GM21447 (cell line): Measurements from ENCODE around the gene CCDC127.

ENCODE experiments used
- ATAC-seq: cut with Tn5 transposase; IDR thresholded peaks from one replicate; pipeline ENCODE4 v1.9.1; 2021; ENCODE audit not compliant: unreplicated experiment

CCDC127 gene

DNA sequence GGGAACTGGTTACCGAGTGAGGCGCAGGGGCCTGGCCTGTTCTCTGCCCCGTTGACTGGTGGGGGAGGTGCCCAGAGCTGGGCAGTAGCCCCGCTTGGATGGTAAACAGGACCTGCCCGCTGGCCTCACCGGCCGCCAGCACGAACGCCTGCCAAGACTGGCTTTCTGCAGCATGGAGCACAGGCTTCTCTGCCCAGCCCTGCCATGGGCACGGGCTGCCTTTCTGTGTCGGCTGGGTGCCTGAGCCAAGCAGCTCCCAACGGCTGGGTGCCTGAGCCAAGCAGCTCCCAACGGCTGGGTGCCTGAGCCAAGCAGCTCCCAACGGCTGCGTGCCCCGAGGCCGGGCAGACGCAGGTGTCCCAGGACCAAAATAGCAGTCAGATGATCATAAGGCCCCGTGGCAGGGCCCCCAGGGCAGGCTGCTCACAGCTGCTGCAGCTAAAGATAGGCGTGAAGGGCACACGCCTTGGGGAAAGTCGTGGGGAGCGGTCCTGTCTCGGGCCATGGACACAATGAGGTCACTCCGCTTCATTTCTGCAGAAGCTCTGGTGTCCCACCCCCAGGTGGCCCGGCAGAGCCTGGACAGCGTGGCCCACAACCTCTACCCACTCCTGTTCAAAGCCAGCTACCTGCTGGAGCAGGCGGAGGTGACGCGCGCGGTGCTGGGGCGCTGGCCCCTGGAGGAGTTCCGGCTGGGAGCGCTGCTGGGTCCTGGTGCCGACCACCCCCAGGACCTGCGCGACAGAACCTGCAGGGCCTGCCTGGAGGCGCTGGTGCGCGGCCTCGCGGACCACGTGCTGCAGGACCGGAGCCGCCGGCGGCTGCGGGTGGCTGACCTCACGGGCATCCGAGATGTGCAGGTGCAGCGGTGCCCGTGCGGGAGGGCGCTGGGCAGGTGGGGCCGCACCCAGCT is 26.7 kb downstream of the CCDC127 start, which contains the start of gene LRRC14B:
Gene LRRC14B (plus strand): TSS at position 460 of the 913 bp plus-strand sequence. CDS start 44 bp downstream, at position 504.
- ATAC-seq = peak; percentile 49

DNA sequence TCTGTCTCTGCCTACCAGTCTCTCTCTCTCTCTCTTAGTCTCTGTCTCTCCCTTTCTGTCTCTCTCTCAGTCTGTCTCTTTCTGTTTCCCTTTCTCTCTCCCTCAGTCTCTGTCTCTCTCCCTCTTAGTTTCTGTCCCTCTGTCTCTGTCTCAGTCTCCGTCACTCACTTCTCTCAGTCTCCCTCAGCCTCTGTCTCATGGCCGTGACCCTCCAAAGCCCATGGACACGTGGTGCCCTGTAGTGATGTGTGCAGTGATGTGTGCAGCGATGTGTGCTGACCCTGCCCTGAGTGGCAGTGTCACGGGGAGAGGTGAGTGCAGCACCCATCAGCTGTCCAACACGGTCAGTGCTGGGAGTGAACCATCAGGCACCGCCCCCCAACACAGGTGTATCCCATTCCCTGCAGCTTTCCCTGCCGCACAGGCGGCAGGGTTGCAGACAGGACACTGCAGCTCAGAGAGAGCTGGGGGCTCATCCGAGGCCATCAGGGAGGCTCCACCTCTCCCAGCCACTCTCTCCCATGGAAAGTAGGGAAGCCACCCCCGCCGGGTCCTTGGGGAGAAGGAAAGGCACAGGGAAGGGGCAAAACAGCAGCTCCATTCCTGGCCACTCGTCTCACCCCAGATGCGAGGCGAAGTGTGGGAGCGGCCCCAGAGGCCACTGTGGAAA is 27.5 kb downstream of the CCDC127 start:
- ATAC-seq = peak; percentile 54

- ATAC-seq = no peak
These were observed 28.0 kb downstream of the CCDC127 start for GRCh38 chr5:189976-190365.

- no peak for ATAC-seq
These were observed 28.5 kb downstream of the CCDC127 start for GRCh38 chr5:189486-189885.

DNA sequence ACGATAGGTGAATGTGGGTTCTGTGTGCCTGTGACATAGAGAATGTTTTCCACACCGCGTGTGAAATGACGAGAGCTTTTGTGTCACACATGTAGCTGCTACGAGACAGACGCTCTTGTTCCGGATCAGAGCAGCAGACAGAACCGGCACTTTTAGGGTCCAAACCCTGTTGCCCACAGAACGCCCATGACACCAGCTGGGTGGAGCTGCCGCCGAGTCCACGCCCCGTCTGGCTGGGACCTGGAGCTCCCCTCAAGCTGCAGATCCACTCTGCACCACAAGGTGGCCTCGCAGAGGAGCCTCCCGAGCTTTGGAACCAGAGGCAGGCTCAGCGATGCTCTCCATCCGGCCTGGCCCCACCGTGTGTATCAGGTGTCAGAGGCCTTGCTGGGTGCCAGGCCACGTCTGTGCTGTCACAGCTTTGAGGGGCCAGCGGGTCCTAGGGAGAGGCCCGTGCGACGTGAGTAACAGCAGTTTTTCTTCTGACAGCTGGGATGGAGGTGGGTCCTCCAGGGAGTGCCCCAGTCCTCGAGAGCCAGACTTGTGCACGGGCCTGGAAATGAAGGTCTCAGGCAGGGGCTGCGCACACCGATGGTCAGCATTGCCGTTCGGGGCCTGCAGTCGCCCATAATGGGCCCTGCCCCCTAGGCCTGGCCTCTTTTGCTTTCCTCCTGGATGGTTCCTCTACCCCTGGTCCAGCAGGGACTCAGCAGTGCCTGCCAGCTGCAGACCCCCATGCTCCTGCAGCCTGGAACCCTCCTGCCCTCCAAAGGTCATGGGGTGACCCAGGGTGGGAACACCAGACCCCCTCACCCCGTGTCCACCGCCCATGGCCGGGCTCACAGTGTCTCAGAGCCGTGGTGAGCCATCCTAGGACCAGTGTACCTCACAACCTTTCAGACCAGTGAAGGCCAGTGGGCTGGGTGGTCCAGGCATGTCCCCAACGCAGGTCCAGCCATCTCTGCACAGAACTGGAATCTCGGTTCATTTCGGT is 29.2 kb downstream of the CCDC127 start:
- peak; percentile 59 for ATAC-seq

DNA sequence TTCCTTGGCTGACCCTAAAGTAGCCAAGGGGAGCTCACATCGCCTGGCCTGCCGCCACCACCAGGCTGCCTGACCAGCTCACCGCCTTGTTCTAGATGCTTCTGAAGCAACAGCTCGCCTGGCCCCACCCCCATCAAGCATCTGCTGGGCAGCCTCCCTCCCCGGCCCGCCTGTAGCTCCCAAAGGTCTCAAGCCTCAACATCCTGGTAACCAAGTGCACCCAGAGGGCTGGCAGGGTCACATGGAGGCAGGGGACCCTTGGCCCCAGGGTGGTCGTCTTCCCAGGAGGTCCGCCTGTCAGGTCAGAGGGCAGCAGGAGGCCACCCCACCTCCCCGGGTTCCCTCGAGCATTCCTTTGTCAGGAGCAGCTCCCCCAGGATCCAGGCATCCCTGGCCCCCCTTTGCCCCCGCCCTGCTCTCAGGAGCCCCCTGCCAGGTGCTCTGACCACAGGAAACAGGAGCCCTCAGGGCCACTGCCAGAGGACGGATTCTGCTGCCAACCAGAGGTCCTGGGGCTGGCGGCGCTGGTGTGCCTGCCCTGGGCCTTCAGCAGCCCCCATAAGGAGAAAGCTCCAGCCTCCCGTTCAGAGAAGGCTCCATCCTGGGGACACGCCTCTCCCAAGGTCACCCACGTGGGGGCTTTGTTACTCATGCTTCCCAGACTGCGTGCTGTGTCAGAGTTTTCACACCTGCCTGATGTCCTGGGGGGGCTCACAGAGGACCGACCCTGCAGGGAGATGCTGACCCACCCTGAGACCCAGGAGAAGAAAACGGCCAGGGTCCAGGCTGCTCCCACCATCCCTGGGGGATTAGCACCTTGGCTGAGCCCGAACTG is 30.1 kb downstream of the CCDC127 start:
- no peak for ATAC-seq

DNA sequence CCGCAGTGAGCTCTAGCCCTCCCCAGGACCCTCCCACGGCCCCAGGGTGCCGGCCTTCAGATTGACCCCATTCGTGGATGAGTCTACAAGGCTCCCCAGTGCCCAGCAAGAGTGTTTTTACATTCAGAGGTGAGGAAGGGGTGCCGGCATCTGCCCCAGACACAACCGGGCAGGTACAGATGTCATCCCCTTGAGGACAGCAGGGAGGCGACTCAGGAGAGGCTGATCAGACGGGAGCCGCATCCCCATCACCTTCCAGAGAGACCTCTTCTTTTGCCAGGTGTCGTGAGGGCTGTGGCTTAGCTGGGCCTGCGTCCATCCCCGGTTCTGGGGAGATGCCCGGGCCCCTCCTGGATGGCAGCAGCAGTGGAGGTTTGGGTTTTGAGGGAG is 30.9 kb downstream of the CCDC127 start:
- no peak for ATAC-seq

DNA sequence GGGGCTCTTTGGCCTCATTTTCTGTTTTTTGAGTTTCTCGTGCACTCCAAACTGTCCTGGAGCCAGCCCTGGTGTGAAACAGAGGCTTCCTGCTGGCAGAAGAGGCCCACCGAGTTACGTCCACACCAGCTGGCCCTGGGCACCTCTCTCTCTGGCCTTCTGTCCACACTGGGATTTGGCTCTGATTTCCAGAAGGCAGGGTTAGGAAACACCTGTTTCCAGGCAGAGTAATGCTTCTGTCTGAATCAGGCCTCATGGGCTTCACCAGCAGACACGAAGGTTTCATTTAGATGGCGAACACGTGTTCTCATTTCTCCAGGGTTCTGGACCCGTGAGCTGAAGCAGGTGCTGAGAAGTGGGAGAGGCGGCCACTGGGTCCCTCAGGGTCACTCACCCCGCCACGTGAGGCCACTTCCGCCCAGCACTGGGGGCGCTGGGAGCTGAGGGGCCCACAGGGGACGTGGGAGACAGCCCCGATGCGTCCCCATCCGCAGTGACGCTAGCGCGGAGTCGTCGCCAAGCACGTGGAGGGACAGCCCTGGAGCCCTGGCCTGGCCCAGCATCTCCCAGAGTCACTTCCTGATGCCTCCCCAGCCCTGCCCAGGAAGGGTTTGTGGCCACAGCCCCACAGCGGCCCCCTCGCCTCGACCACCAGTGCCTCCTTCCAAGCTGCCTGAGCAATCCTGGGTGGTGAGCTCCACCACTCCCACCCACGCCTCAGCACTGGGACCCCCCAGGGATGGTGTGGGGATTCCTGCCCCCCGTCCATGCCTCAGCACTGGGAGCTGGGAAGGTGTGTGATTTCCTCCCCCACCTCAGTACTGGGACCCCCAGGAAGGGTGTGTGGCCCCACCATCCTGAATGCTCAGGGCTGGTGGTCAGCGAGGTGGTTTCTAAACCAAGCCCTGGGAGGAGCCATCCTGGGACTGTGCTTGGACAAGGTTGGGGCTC is 31.6 kb downstream of the CCDC127 start:
- ATAC-seq = no peak

GRCh38 chr5:185095-186070 is 32.6 kb downstream of the CCDC127 start:
- ATAC-seq = no peak

- no peak for ATAC-seq
These were observed 33.5 kb downstream of the CCDC127 start for GRCh38 chr5:184471-184870.

- ATAC-seq = no peak
These were observed 35.8 kb downstream of the CCDC127 start for GRCh38 chr5:182126-182525.

DNA sequence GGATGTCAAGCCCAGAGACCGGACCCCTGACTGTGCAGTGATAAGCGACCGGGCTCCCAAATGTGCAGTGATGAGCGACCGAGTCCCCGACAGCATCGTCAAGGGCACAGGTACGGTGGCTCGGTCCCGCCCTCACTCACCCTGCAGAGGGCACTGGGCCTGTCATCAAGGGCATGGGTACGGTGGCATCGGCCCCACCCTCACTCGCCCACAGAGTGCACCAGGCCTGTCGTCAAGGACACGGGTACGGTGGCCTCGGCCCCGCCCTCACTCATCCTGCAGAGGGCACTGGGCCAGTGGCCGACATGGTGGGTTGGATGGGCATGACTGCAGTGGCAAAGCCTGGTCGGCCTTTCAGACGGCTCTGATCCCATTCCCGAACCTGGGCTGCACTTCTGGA is 36.4 kb downstream of the CCDC127 start:
- ATAC-seq = no peak

- no peak for ATAC-seq
These were observed 36.8 kb downstream of the CCDC127 start for GRCh38 chr5:181160-181559.

- ATAC-seq = no peak
These were observed 37.6 kb downstream of the CCDC127 start for GRCh38 chr5:180286-180918.

DNA sequence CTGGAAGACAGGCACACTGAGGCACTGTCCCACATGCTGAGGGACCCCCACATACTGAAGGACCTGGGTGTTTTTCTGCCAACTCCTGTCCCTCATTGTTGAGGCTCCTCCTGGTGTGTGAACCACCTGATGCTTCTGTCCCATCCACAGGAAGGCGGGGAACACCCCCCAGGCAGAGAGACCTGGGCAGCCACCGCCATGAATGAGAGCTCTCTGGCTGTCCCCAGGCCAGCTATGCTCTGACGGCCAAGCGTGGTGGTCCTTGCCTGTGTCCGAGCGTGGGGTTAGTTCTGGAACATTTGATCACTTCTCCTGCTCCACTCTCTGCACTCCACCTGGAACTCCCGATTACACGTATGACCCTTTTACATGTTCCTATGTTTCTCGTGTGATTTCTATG is 38.6 kb downstream of the CCDC127 start:
- no peak for ATAC-seq

DNA sequence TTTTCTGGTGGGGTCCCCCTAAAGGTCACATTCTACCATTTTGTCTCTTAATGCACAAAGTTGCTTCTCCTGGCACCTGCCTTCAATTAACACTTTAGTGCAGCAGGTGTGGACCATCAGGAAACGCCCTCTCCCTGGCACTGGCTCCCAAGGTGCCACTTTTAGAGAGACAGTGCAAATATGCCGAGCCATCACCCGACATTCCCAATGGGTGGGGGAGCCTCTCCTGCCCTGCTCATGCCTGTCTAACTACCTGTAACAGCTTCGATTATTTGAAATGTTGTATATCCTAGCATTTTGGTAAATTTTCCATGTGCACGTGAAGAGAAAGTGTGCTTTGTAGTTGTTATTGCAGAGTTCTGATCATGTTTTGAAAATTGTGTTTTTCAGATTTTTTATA is 39.8 kb downstream of the CCDC127 start:
- ATAC-seq = no peak

DNA sequence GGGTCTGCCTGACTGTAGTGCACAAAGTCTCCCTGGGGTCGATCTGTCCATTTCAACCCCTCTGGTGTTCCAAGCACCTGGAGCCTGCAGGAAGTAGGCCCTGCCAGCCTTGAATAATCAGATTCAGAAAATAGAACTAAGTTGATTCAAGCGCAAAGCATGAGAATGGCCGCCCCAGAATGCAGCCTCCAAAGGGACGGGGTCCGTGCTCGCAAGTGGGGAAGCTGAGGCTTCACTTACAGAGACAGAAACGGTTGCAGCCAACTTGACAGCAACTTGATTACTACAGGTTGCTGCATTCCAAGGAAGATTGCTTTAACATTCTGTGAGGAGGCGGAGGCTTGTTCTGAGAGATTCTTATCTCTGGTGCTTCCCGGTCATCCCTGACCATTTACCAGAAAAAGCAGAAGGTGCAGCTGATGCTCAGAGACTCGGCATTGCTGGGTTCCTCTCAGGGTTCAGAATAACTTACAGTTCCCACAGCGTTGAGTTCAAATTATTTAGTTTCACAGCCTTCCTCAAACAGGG is 41.6 kb downstream of the CCDC127 start:
- no peak for ATAC-seq
